ENCODE results near the gene OBSL1. TPM values are rescaled to one million over a fixed set of nuclear protein-coding genes. Genes with fewer than 3 reads are reported as not detected.

Gene OBSL1
- total and polyA plus RNA-seq, 9 donors: 53.2 to 740 (median 468) TPM

GRCh38 chr2:219532378-219532649, 39.0 kb downstream of the OBSL1 start:
- DNase-seq: no peak
- 70 to 85% (median 77%) methylated on average over 7 to 8 of the region's 8 CpGs for WGBS, 3 donors
- no peaks in the 10 kb centered on the region for H3K4me1 ChIP-seq (ENCODE audit: insufficient read depth)
- no peak overlapping the region for H3K4me3 ChIP-seq
- H3K27me3 ChIP-seq: no peaks in the 10 kb centered on the region
- no peaks in the 10 kb centered on the region for H3K36me3 ChIP-seq
- TF ChIP-seq EP300 (IDR thresholded peaks at IDR 0.05) (no peak), POLR2A (IDR thresholded peaks at IDR 0.05) (no peak)
- TF ChIP-seq, protein P1, sequence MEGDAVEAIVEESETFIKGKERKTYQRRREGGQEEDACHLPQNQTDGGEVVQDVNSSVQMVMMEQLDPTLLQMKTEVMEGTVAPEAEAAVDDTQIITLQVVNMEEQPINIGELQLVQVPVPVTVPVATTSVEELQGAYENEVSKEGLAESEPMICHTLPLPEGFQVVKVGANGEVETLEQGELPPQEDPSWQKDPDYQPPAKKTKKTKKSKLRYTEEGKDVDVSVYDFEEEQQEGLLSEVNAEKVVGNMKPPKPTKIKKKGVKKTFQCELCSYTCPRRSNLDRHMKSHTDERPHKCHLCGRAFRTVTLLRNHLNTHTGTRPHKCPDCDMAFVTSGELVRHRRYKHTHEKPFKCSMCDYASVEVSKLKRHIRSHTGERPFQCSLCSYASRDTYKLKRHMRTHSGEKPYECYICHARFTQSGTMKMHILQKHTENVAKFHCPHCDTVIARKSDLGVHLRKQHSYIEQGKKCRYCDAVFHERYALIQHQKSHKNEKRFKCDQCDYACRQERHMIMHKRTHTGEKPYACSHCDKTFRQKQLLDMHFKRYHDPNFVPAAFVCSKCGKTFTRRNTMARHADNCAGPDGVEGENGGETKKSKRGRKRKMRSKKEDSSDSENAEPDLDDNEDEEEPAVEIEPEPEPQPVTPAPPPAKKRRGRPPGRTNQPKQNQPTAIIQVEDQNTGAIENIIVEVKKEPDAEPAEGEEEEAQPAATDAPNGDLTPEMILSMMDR (IDR thresholded peaks at IDR 0.05): no peak
- intact Hi-C loops (cut with DNase I): loop anchor here in 2 of 4 donors (5.0 to 10.0 kb wide), 3 partner anchors 58 to 368 kb away; partner anchors contain the start of gene NHEJ1 (in 1 of the 2)
- no peak overlapping the region for H3K27ac ChIP-seq
- no peaks in the 10 kb centered on the region for H3K9me3 ChIP-seq

DNA sequence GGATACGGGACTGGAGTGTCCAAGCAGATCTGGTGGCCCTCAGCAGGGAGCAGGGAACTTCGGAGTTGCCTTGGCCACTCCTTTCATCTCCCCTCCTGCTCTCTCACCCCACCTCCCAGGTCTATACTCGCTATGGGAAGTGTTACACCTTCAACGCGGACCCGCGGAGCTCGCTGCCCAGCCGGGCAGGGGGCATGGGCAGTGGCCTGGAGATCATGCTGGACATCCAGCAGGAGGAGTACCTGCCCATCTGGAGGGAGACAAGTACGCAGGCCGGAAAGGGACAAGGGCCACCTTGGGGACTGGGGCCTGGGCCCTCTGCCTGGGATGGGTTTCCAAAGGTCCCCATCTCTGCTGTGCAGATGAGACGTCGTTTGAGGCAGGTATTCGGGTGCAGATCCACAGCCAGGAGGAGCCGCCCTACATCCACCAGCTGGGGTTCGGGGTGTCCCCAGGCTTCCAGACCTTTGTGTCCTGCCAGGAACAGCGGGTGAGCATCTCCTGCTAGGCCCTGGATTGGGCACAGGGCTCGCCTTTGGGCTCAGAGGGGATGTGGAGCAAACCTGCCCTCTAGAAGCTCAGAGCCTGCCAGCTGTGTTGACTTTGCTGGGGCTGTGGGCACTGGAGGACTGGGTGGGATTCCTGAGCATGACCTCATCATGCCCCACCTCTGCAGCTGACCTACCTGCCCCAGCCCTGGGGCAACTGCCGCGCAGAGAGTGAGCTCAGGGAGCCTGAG, 39.5 kb downstream of the OBSL1 start:
- Histone ChIP-seq H3K4me3 (no peak overlapping the region), H3K27me3 (no peaks in the 10 kb centered on the region), H3K36me3 (no peaks in the 10 kb centered on the region), H3K9me3 (no peaks in the 10 kb centered on the region), H3K27ac (no peak overlapping the region), H3K4me1 (ENCODE audit: insufficient read depth) (no peaks in the 10 kb centered on the region)
- peak in 1 of 5 donors; percentile 20 for DNase-seq
- TF ChIP-seq, protein P1 (IDR thresholded peaks at IDR 0.05): no peak
- no peak for TF ChIP-seq EP300 (IDR thresholded peaks at IDR 0.05)
- no peak for TF ChIP-seq POLR2A (IDR thresholded peaks at IDR 0.05)
- intact Hi-C loops (cut with DNase I): loop anchor here in 3 of 4 donors (2.0 to 10.0 kb wide), 4 partner anchors 55 to 367 kb away; partner anchors contain the start of gene NHEJ1 (in 1 of the 3)
- 72 to 78% (median 72%) methylated on average over 16 to 20 of the region's 20 CpGs for WGBS, 3 donors

DNA sequence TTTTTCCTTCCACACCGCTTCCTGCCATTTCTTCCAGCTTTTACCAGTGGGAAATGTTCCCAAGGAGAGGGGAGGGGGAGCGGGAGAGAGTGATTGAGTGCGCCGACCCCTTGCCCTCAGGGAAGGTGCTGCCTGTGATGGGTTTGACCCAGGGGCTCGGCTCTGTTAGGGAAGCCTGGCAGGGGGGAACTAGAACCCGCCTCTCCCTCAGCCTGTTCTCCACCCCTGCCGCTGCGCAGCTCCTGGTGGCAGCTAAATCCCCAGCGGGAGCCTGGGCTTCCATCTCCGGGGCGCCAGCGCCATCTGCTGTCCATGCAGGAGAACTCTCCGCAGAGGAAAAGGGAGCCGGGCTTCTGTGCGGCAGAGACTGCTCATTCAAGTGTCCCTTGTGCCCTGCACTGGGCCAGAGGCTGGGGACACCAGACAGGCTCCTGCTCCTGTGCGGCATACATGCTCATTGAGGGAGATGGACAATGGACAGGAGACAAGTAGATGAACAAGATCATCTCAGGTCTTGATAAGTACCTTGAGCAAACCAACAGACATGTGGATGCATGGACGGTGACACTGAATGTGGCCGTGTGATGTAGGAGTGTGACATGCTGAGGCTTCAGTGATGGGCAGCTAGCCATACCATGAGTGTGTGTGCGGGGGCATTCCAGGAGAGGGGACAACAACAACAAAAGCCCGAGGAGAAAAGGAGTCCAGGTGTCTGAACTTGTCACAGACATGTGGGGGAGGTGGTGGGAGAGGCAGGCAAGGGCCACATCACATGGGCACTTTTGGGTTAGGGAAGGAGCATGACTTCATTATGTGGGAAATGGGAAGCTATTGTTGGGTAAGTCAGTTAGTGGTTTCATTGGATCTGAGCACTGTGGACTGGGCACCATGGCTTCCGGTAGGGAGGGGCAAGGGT, 41.0 kb downstream of the OBSL1 start:
- H3K9me3 ChIP-seq: no peaks in the 10 kb centered on the region
- DNase-seq: peak; percentile 85 to 92 (median 89)
- 7 to 13% (median 10%) methylated on average over 15 to 21 of the region's 21 CpGs for WGBS, 3 donors
- H3K4me1 ChIP-seq (ENCODE audit: insufficient read depth): no peaks in the 10 kb centered on the region
- H3K4me3 ChIP-seq: peak overlapping the region; percentile 22
- no peaks in the 10 kb centered on the region for H3K27me3 ChIP-seq
- intact Hi-C loops (cut with DNase I): loop anchor here in 3 of 4 donors (1.0 to 10.0 kb wide), 5 partner anchors 54 to 366 kb away; partner anchors contain the start of gene NHEJ1 (in 1 of the 3)
- H3K27ac ChIP-seq: no peak overlapping the region
- TF ChIP-seq, protein P1 (IDR thresholded peaks at IDR 0.05): peak; percentile 89 to 99 (median 99)
- TF ChIP-seq EP300 (IDR thresholded peaks at IDR 0.05): no peak
- H3K36me3 ChIP-seq: no peaks in the 10 kb centered on the region

- H3K27me3 ChIP-seq: no peaks in the 10 kb centered on the region
- TF ChIP-seq, protein P1 (IDR thresholded peaks at IDR 0.05): no peak
- TF ChIP-seq EP300 (IDR thresholded peaks at IDR 0.05): no peak
- no peak for TF ChIP-seq POLR2A (IDR thresholded peaks at IDR 0.05)
- no peak for DNase-seq
- intact Hi-C loops (cut with DNase I): loop anchor here in 3 of 4 donors (2.0 to 10.0 kb wide), 4 partner anchors 53 to 253 kb away; partner anchors contain the start of gene DNAJB2 (in 2 of the 3)
- H3K4me3 ChIP-seq: no peak overlapping the region
- WGBS, 3 donors: 45 to 62% (median 48%) methylated on average over 5 of the region's 5 CpGs
- no peaks in the 10 kb centered on the region for H3K9me3 ChIP-seq
- no peaks in the 10 kb centered on the region for H3K36me3 ChIP-seq
- no peaks in the 10 kb centered on the region for H3K4me1 ChIP-seq (ENCODE audit: insufficient read depth)
- H3K27ac ChIP-seq: no peak overlapping the region
These were observed 43.9 kb downstream of the OBSL1 start for GRCh38 chr2:219527472-219527871.

Measured in ovary (tissue), 9 donors.